ENCODE measurements around the gene PCSK6.

PCSK6 gene

DNA sequence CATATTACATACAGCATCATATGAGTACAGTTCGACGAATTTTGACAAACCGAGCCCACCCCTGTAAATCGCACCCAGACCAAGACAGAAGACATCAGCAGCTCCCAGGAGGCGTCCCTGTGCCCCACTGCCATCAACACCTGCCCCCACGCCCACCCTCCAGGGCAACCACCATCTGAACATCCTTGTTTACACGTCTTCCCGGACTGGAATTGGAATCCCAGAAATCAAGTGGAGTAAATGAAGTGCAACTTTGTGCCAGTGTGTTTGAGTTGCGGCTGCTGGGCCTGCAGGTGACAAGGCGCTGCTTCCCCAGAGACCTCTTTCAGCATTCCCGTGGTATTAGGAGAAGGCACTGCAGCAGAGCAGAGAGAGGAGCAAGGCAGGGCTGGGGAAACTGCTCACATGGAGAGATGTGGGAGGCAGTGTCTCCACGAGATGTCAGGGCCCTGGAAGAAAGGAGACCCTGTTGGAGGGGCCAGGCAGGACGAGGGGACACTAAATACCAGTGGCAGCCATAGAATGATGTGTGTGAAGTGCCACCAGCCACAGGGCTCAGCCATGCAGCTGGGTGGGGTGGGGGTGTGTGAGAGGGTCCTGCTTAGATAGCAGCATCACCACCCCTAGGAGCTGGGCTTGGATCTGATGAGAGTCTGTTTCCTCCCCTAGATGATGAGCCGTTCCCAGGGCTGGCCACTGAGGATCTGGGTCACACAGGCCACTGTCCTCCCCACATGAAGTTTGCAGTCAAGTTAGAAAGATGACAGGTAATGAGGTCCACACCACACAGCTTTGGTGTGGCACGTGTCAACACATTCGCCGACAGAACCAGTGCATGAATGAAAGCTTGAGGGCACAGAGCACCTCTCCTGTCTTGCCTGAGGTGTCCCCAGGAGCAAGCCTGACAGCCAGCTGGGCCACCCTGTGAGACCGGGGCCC lies 33.4 kb upstream of the PCSK6 start:
- DNase-seq (ENCODE audit: low read depth): no peak

GRCh38 chr15:101522091-101522490 lies 32.6 kb upstream of the PCSK6 start:
- no peak for DNase-seq (ENCODE audit: low read depth)

DNA sequence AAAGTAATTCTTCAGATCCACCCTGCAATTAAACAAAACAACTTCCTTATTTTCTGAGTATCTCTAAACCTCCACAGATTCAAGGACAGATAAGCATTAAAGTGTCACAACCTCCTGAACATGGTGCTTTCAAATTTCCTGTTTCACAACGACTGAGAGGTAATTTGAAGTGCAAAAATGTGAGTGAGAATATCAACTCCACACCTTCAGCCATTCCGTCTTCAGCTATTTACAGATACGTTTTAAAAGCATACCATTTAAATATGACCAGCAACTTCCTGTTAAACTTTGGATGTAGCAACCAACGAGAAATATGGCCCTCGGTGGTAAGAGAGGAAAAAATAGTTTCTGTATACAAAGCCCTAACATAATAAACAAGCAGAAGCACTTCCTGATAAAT lies 32.1 kb upstream of the PCSK6 start:
- DNase-seq (ENCODE audit: low read depth): no peak

- no peak for DNase-seq (ENCODE audit: low read depth)
Observed at GRCh38 chr15:101521069-101521468, 31.6 kb upstream of the PCSK6 start.

- no peak for DNase-seq (ENCODE audit: low read depth)
Observed at GRCh38 chr15:101520395-101520794, 30.9 kb upstream of the PCSK6 start.

GRCh38 chr15:101517504-101517903 lies 28.0 kb upstream of the PCSK6 start:
- no peak for DNase-seq (ENCODE audit: low read depth)

GRCh38 chr15:101514318-101514717 lies 24.8 kb upstream of the PCSK6 start:
- DNase-seq (ENCODE audit: low read depth): no peak

DNA sequence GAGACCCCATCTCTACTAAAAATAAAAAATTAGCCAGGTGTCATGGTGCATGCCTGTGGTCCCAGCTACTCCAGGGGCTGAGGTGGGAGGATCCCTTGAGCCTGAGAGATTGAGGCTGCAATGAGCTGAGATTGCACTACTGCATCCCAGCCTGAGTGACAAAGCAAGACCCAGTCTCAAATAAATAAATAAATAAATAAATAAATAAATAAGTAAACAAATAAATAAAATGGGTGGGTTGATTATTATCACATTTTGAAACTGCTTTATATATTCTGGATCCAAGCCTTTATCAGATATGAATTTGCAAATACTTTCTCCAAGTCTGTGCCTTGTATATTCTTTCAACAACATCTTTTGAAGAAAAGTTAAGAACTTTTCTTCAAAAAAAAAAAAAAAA lies 22.2 kb upstream of the PCSK6 start:
- DNase-seq (ENCODE audit: low read depth): no peak

GRCh38 chr15:101510212-101511197 lies 21.0 kb upstream of the PCSK6 start:
- no peak for DNase-seq (ENCODE audit: low read depth)

DNA sequence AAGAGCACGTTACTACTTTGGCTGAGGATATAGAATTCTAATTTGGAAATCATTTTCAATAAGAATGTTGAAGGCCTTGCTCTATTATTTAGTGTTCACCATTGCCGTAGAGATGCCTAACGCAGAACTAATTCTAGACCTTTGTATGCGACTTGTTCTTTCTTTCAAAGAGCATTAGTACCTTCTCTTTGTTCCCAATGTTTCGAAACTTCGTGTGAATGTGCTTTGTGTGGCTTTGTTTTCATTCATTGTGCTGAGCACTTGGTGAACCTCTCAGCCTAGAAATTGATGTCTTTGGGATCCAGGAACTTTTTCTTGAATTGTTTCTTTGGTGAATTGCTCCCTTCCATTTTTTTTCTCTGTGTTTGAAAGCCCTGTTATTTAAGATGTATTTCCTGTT lies 19.8 kb upstream of the PCSK6 start:
- no peak for DNase-seq (ENCODE audit: low read depth)

DNA sequence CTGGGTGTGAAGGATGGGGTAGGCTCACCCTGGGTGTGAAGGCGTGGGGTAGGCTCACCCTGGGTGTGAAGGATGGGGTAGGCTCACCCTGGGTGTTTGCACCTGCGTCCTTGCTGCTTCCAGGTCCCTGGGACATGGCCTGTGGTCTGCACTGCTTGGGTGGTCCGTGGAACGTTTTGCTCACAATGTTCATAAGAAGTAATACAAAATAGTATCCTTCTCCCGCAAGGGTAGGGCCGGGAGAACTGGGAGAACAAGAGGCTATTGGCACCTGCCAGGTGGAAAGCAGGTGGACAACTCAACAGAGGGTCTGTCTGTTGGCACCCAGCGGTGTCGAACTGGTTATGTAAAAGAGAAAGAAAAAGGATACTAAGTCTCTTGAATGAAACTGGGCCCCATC lies 17.0 kb upstream of the PCSK6 start:
- no peak for DNase-seq (ENCODE audit: low read depth)

- no peak for DNase-seq (ENCODE audit: low read depth)
Observed at GRCh38 chr15:101505610-101506337, 16.3 kb upstream of the PCSK6 start.

DNA sequence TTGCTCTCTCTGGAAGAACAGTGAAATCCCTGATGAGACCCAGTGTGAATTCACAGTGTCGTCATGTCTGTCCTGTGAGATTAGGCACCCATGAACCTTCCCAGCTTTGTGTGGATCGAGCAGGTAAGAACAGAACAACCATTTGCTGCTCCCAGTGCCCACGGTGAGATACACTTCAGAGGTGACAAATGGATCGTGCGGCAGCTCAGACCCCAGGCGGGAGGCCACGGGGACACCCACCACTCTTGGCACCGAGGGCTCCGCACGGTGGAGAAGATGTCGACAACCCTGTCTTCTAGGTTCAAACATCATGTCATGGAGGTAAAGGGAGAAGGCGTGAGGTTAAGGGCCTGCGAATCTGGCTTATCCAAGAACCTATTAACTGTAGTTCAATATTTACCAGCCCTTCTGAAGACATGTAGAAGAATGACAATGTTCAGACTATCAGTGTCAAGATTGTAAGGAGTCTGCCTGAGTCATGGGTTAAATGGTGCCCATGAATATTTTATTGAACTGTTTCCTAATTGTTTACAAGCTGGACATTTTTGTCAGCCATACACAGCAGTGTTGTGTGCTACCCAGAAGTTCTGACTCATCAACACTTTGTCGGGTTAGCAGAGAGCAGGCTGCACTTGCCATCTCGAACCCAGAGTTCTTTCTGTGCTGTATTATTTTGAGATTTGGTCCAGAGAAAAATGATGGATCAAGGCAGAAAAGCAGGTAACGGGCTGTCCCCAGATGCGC lies 15.5 kb upstream of the PCSK6 start:
- peak; percentile 47 for DNase-seq (ENCODE audit: low read depth)

- no peak for DNase-seq (ENCODE audit: low read depth)
Observed at GRCh38 chr15:101504373-101504772, 14.9 kb upstream of the PCSK6 start.

DNA sequence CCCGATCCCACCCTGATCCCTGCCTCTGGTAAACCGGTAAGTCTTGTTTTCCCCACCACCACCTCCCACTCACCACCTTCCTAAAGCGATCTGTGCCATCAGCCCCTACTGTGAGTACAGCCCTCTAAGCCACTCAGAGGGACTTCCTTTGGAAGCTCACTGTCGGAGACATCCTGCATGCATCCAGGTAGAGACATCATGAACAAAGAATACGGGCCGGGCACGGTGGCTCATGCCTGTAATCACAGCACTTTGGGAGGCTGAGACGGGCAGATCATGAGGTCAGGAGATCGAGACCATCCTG lies 13.7 kb upstream of the PCSK6 start:
- no peak for DNase-seq (ENCODE audit: low read depth)

DNA sequence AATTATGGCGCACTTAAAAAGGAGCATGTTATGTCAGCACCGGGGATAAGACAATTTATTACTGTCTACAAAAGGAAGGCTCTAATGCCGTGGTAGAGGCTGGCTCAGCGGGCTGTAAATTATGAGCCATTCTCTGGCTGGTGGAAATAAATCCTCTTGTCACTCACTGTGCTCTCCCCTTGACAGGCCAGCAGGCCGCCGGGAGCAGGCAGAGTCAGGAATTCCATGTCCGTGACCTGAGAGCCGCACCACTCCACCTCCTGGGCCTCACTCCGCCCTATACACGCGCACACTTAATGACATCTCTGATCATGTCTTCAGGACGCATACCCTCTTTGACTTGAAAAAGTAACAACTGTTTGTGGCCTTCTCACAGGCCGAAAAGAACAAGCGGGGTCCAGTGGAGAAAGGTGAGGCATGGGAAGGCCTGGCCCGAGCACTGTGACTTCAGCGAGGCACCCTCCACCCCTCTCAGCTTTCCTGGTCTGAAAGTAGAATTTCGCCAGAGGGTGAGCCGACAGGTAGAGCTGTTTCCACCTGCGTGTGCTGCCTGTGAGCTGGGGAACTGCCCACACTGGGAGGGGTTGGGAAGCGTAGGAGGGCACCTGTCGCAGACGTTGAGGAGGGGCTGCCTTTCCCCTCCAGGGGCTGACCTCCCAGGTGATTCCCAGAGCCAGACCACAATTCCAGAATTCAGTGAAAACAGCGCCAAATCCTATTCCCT lies 13.2 kb upstream of the PCSK6 start:
- no peak for DNase-seq (ENCODE audit: low read depth)

- no peak for DNase-seq (ENCODE audit: low read depth)
Observed at GRCh38 chr15:101501703-101502373, 12.3 kb upstream of the PCSK6 start.

GRCh38 chr15:101500865-101501551 lies 11.5 kb upstream of the PCSK6 start:
- peak; percentile 47 for DNase-seq (ENCODE audit: low read depth)

DNA sequence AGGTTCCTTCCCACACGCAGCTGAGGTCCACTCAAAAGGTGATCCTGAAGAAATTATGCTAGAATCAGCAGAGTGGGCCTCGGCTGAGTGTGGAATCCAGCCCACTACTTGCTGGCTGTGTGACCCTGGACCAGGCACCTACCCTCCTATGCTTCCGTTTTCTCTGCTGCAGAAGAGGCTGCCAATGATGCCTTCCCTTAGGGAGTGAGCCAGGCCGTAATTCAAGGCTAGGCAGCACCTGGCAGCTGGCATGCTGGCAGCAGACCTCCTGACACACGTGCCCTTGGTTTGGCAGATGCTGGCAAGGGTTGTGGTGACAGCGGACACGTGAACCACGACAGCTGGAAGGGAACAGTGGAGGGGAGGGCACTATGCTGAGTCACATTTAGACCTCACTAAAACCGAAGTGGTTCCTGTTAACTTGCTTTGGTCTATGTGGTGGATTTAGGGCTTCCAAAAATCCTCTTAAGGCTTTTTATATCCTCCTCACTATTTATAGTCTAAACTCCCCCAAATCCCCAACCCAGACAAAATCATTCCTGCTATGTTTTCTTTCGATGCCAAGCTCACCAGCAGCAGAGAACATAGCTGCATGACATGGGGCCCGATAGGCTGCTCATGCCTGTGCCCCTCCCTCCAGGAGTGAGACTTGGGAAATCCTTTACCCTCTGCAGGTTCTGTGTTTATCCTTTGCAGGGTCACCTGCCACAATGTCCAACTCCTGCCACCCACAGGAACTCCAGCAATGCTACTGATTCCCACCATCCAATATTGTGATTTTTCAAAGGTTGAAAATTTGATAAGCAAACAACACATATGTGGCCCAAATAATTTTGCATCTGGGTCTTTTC lies 10.6 kb upstream of the PCSK6 start:
- DNase-seq (ENCODE audit: low read depth): no peak
